HCT116 (cell line): ENCODE results near the gene RYR2.

Experiments
- CBX3 ChIP-seq: IDR thresholded peaks from 2 replicates; pipeline ENCODE4 v1.6.1; 2012; ENCODE audit warnings: low read depth
- CTCF ChIP-seq, 3 experiments: fragments of 200-600 bp in 1 of 3; sonication (generic) in 1 of 3; IDR thresholded peaks in 2 of 3; conservative IDR thresholded peaks in 1 of 3; 2 replicates each; pipeline ENCODE4 v1.5.1; 2012 to 2017; ENCODE audit warnings: low read depth in 2 of 3, low read length in 2 of 3, antibody characterized with exemption in 1 of 3, borderline replicate concordance in 1 of 3, control low read depth in 1 of 3, mild to moderate bottlenecking in 1 of 3, mixed read lengths in 1 of 3, mixed run types in 1 of 3, moderate library complexity in 1 of 3; ENCODE audit not compliant: insufficient read depth in 1 of 3
- EZH2 ChIP-seq: fragments of 200-600 bp; sonication (generic); IDR thresholded peaks from 2 replicates; pipeline ENCODE4 v1.6.1; 2017; ENCODE audit warnings: antibody characterized with exemption, mixed run types
- EZH2phosphoT487 ChIP-seq: fragments of 200-600 bp; IDR thresholded peaks from 2 replicates; pipeline ENCODE4 v1.6.1; 2018; ENCODE audit warnings: antibody characterized with exemption, borderline replicate concordance
- MAX ChIP-seq: IDR thresholded peaks from 2 replicates; pipeline ENCODE4 v1.6.1; 2012
- POLR2A ChIP-seq: IDR thresholded peaks from 2 replicates; pipeline ENCODE4 v1.7.0; 2011; ENCODE audit warnings: borderline replicate concordance; ENCODE audit not compliant: insufficient read depth, insufficient read length; ENCODE audit errors: extremely low read depth
- POLR2AphosphoS5 ChIP-seq: IDR thresholded peaks from 2 replicates; pipeline ENCODE4 v1.6.1; 2011; ENCODE audit warnings: mild to moderate bottlenecking, low read depth, low read length, moderate library complexity
- REST ChIP-seq: IDR thresholded peaks from 2 replicates; pipeline ENCODE4 v1.6.1; 2012; ENCODE audit warnings: low read depth
- SP1 ChIP-seq: IDR thresholded peaks from 2 replicates; pipeline ENCODE4 v1.6.1; 2012; ENCODE audit warnings: low read depth
- YY1 ChIP-seq: IDR thresholded peaks from 2 replicates; pipeline ENCODE4 v1.6.1; 2011; ENCODE audit warnings: low read length, low read depth, moderate library complexity, mild to moderate bottlenecking; ENCODE audit not compliant: insufficient replicate concordance; ENCODE audit errors: extremely low read depth
- ZBTB33 ChIP-seq: IDR thresholded peaks from 2 replicates; pipeline ENCODE4 v1.6.1; 2011; ENCODE audit warnings: mild to moderate bottlenecking, low read length, moderate library complexity; ENCODE audit not compliant: insufficient replicate concordance; ENCODE audit errors: extremely low read depth

GRCh38 chr1:237565236-237565635 is 523.3 kb downstream of the RYR2 start:
- no peak for TF ChIP-seq YY1
- no peak for TF ChIP-seq CTCF (IDR thresholded peaks at IDR 0.05 in 2 of 3, conservative IDR thresholded peaks at IDR 0.05 in 1 of 3; ENCODE audit: borderline replicate concordance in 1 of 3, insufficient read depth in 1 of 3, low read depth in 2 of 3, low read length in 2 of 3)
- TF ChIP-seq CBX3: no peak
- no peak for TF ChIP-seq SP1
- no peak for TF ChIP-seq EZH2
- TF ChIP-seq POLR2A: no peak
- no peak for TF ChIP-seq POLR2AphosphoS5
- no peak for TF ChIP-seq REST
- no peak for TF ChIP-seq MAX
- TF ChIP-seq ZBTB33: no peak
- no peak for TF ChIP-seq EZH2phosphoT487
